GM23338 (cell line): ENCODE data around the gene FAT1. TPM values are rescaled to one million over a fixed set of nuclear protein-coding genes. Genes with fewer than 3 reads are reported as not detected.

Experiments used
- ATAC-seq: fragments of 200-7000 bp; cut with Tn5 transposase; 3 replicates; pipeline ENCODE4 v1.9.1; 2020
- DNase-seq: peaks from one replicate; pipeline ENCODE4 v3.0.0-alpha.2; 2015; ENCODE audit warnings: low spot score
- H2AFZ ChIP-seq: fragments of 200-600 bp; sonication (generic); 2 replicates; pipeline ENCODE4 v1.8.0; 2016; ENCODE audit warnings: antibody characterized with exemption, mild to moderate bottlenecking, moderate library complexity
- H3F3A ChIP-seq: fragments of 200-600 bp; sonication (generic); replicated peaks from 2 replicates; pipeline ENCODE4 v1.8.0; 2017; ENCODE audit warnings: antibody characterized with exemption, mixed run types, low read depth
- H3K27ac ChIP-seq: fragments of 200-600 bp; sonication (generic); 2 replicates; pipeline ENCODE4 v1.6.1; 2016; ENCODE audit warnings: low read depth
- H3K27me3 ChIP-seq: fragments of 200-600 bp; sonication (generic); 2 replicates; pipeline ENCODE4 v1.8.0; 2016; ENCODE audit warnings: mild to moderate bottlenecking, mixed run types, moderate library complexity; ENCODE audit not compliant: insufficient read depth
- H3K36me3 ChIP-seq: fragments of 200-600 bp; sonication (generic); 2 replicates; pipeline ENCODE4 v1.8.0; 2016; ENCODE audit warnings: mild to moderate bottlenecking; ENCODE audit not compliant: insufficient read depth
- H3K4me1 ChIP-seq: fragments of 200-600 bp; sonication (generic); 2 replicates; pipeline ENCODE4 v1.8.0; 2016; ENCODE audit warnings: mild to moderate bottlenecking, moderate library complexity; ENCODE audit not compliant: insufficient read depth
- H3K4me2 ChIP-seq: fragments of 200-600 bp; sonication (generic); 2 replicates; pipeline ENCODE4 v1.7.1; 2017; ENCODE audit warnings: mixed run types
- H3K4me3 ChIP-seq: fragments of 200-600 bp; sonication (generic); 2 replicates; pipeline ENCODE4 v1.6.1; 2016; ENCODE audit warnings: mixed run types
- H3K79me2 ChIP-seq: fragments of 200-600 bp; sonication (generic); replicated peaks from 2 replicates; pipeline ENCODE4 v1.8.0; 2017; ENCODE audit warnings: mild to moderate bottlenecking; ENCODE audit not compliant: insufficient read depth
- H3K9me2 ChIP-seq: fragments of 200-600 bp; sonication (generic); 2 replicates; pipeline ENCODE4 v1.8.0; 2017; ENCODE audit not compliant: insufficient read depth
- H4K20me1 ChIP-seq: fragments of 200-600 bp; sonication (generic); replicated peaks from 2 replicates; pipeline ENCODE4 v1.8.0; 2017; ENCODE audit warnings: mild to moderate bottlenecking; ENCODE audit not compliant: insufficient read depth
- H3K27ac Mint-ChIP-seq: 2 replicates; pipeline ENCODE4 v1.8.0; 2020; ENCODE audit warnings: inconsistent platforms, mild to moderate bottlenecking, moderate library complexity, mixed read lengths
- H3K27me3 Mint-ChIP-seq: 3 replicates; pipeline ENCODE4 v1.8.0; 2022; ENCODE audit warnings: low read depth, mild to moderate bottlenecking, moderate library complexity, mixed read lengths, inconsistent platforms; ENCODE audit not compliant: insufficient read depth, poor library complexity
- H3K36me3 Mint-ChIP-seq: 3 replicates; pipeline ENCODE4 v1.8.0; 2021; ENCODE audit warnings: low read depth, mild to moderate bottlenecking, inconsistent platforms, moderate library complexity, mixed read lengths
- H3K4me1 Mint-ChIP-seq: 3 replicates; pipeline ENCODE4 v1.8.0; 2020; ENCODE audit warnings: mild to moderate bottlenecking, inconsistent platforms, mixed read lengths
- H3K4me3 Mint-ChIP-seq: 3 replicates; pipeline ENCODE4 v1.8.0; 2021; ENCODE audit warnings: moderate library complexity, mild to moderate bottlenecking, inconsistent platforms, mixed read lengths
- H3K9me3 Mint-ChIP-seq: 3 replicates; pipeline ENCODE4 v1.8.0; 2020; ENCODE audit warnings: moderate library complexity, mild to moderate bottlenecking, inconsistent platforms, mixed read lengths
- CREB1 ChIP-seq: fragments of 250-450 bp; sonication (Bioruptor Pico); IDR thresholded peaks from 2 replicates; pipeline ENCODE4 v1.5.0; 2020; ENCODE audit warnings: low read depth, mild to moderate bottlenecking, moderate library complexity
- CTCF ChIP-seq, 2 experiments: fragments of 200-600 bp in 1 of 2; sonication (generic) in 1 of 2; conservative IDR thresholded peaks; 2 replicates each; pipeline versions ENCODE4 v1.5.1 to v1.6.1; 2016 to 2017; ENCODE audit warnings: antibody characterized with exemption in 2 of 2, low read depth in 2 of 2, mild to moderate bottlenecking in 2 of 2, moderate library complexity in 1 of 2
- ETS1 ChIP-seq: IDR thresholded peaks from 2 replicates; pipeline ENCODE4 v1.6.1; 2016; ENCODE audit warnings: antibody characterized with exemption
- EZH2 ChIP-seq: fragments of 200-600 bp; sonication (generic); IDR thresholded peaks from one replicate; pipeline ENCODE4 v1.8.0; 2017; ENCODE audit warnings: antibody characterized with exemption, mild to moderate bottlenecking, low read depth; ENCODE audit not compliant: unreplicated experiment
- EZH2phosphoT487 ChIP-seq: fragments of 200-600 bp; sonication (generic); IDR thresholded peaks from one replicate; pipeline ENCODE4 v1.8.1; 2018; ENCODE audit warnings: antibody characterized with exemption; ENCODE audit not compliant: unreplicated experiment
- JUNB ChIP-seq: IDR thresholded peaks from one replicate; pipeline ENCODE4 v1.6.1; 2016; ENCODE audit warnings: antibody characterized with exemption; ENCODE audit not compliant: unreplicated experiment
- NANOG ChIP-seq: IDR thresholded peaks from 2 replicates; pipeline ENCODE4 v1.6.1; 2016; ENCODE audit warnings: antibody characterized with exemption, borderline replicate concordance
- ZNF331 ChIP-seq: fragments of 250-450 bp; sonication (Bioruptor Pico); IDR thresholded peaks from 2 replicates; pipeline ENCODE4 v1.5.0; 2020; ENCODE audit warnings: low read depth, mild to moderate bottlenecking, moderate library complexity
- ZNF462 ChIP-seq: fragments of 250-450 bp; sonication (Bioruptor Pico); IDR thresholded peaks from 2 replicates; pipeline ENCODE4 v1.5.0; 2020; ENCODE audit warnings: mild to moderate bottlenecking, moderate library complexity
- polyA plus RNA-seq: library from polyadenylated mRNA; unstranded; fragments of >200 nt; fragmentation: Nextera tagmentation; extraction: Ambion mirVana; gene quantifications from 2 replicates; pipeline ENCODE4 v1.2.1, GENCODE V29; 2016
- total RNA-seq: library from RNA; depleted of rRNA; stranded (reverse); fragments of >200 nt; shearing (Covaris generic); gene quantifications from 2 replicates; pipeline ENCODE4 v1.2.3, GENCODE V29; 2014

FAT1 gene
- total and polyA plus RNA-seq, 2 experiments from 2014 or later: 37.6 to 137 TPM

GRCh38 chr4:186684220-186684619 lies 39.4 kb downstream of the FAT1 start:
- TF ChIP-seq ZNF331 (CRISPR knock-in tag) (no peak), ZNF462 (CRISPR knock-in tag) (no peak), CREB1 (CRISPR knock-in tag) (no peak), NANOG (no peak), EZH2phosphoT487 (no peak), EZH2 (no peak), ETS1 (no peak), CTCF (conservative IDR thresholded peaks at IDR 0.05; ENCODE audit: low read depth in 2 of 2) (no peak), JUNB (no peak)
- Histone ChIP-seq H4K20me1 (no peaks in the 10 kb centered on the region), H3K9me2 (no peaks in the 10 kb centered on the region), H3K79me2 (peaks cover 85% of the 10 kb centered on the region), H3K4me2 (peak overlapping the region; percentile 58; the same call in 1 of the 2 replicates), H2AFZ (no peak overlapping the region), H3K27ac (no peak overlapping the region), H3K4me1 (peaks cover 48% of the 10 kb centered on the region), H3K27me3 (peaks cover 11% of the 10 kb centered on the region), H3K4me3 (no peak overlapping the region), H3F3A (0 out of 2 replicates have a peak, but pooled peaks cover 3% of the 10 kb centered on the region), H3K36me3 (no peaks in the 10 kb centered on the region)
- DNase-seq (no peak), ATAC-seq (no peak)
- Mint-ChIP-seq H3K27me3 (peaks cover 7% of the 10 kb centered on the region), H3K36me3 (peaks cover 10% of the 10 kb centered on the region), H3K9me3 (no peaks in the 10 kb centered on the region; the same call in 2 of the 3 replicates), H3K27ac (no peak overlapping the region), H3K4me1 (peaks cover 78% of the 10 kb centered on the region), H3K4me3 (no peak overlapping the region)
